ENCODE results near the gene AP4E1. TPM values are rescaled to one million over a fixed set of nuclear protein-coding genes. Genes with fewer than 3 reads are reported as not detected.

Gene AP4E1
- total and polyA plus RNA-seq, 2 of the 8 experiments (the other 6 are each of a cell fraction or from before 2014, with no cell fraction given) = 1.4 to 10.9 TPM

DNA sequence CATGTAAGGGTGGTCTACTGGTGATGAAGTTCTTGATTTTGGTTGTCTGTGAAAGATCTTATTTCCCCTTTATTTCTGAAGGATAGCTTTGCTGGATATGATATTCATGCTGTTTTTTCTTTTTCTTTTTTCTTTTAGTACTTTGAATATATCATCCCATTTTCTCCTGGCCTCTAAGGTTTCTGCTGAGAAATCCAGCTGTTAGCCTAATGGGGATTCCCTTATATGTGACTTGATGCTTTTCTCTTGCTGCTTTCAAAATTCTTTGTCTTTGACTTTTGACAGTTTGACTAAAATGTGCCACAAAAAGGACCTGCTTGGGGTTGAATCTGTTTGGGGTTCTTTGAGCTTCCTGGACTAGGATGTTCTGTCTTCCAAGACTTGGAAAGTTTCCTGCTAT, 62.6 kb downstream of the AP4E1 start (continued):
- TF ChIP-seq CHD7 (IDR thresholded peaks at IDR 0.05; ENCODE audit: insufficient replicate concordance, low read length) (no peak), TCF12 (IDR thresholded peaks at IDR 0.05; ENCODE audit: low read depth, low read length) (no peak), EGR1 (IDR thresholded peaks at IDR 0.05; ENCODE audit: borderline replicate concordance, low read depth, low read length) (no peak), ASH2L (IDR thresholded peaks at IDR 0.05; ENCODE audit: low read length) (no peak), MAFK (IDR thresholded peaks at IDR 0.05; ENCODE audit: low read depth, low read length) (no peak)
